ENCODE data around the gene PLSCR5.

DNA sequence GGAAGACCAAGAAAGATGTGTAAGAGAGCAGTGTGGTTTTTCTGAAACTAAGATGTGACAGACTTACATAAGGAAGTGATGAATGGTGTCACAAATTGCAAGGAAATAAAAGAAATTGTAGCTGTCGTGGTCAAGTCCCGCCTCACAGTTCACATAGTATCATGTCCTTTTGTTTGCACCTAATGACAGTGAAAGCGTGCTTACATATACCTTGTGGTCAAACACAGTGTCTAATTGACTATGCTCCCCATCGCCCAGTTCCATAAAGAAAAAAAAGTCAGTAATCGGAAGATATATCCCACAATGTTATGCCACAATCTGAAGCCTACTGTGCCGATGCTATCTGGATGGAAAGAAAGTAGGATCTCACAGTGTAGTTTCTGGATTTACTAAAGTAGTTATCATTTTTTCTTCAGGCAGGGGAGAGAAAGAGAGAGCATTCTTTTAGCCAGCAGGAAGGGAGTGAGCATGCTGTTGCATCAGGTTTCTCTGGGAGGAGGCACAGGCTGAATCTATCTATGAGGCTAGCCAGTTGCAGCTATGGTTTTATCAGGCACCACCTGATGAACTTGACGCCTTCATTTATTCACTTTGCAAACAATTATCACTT lies 50.9 kb downstream of the PLSCR5 start:
- TF ChIP-seq, protein P1, sequence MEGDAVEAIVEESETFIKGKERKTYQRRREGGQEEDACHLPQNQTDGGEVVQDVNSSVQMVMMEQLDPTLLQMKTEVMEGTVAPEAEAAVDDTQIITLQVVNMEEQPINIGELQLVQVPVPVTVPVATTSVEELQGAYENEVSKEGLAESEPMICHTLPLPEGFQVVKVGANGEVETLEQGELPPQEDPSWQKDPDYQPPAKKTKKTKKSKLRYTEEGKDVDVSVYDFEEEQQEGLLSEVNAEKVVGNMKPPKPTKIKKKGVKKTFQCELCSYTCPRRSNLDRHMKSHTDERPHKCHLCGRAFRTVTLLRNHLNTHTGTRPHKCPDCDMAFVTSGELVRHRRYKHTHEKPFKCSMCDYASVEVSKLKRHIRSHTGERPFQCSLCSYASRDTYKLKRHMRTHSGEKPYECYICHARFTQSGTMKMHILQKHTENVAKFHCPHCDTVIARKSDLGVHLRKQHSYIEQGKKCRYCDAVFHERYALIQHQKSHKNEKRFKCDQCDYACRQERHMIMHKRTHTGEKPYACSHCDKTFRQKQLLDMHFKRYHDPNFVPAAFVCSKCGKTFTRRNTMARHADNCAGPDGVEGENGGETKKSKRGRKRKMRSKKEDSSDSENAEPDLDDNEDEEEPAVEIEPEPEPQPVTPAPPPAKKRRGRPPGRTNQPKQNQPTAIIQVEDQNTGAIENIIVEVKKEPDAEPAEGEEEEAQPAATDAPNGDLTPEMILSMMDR (conservative IDR thresholded peaks at IDR 0.05), result no peak
- TF ChIP-seq EZH2 (IDR thresholded peaks at IDR 0.05; ENCODE audit: low read depth), result no peak
